Measurements from ENCODE around the gene KLF15.
A peak's percentile ranks its signal among the peaks of the same experiment; 100 is the strongest.

Gene KLF15

DNA sequence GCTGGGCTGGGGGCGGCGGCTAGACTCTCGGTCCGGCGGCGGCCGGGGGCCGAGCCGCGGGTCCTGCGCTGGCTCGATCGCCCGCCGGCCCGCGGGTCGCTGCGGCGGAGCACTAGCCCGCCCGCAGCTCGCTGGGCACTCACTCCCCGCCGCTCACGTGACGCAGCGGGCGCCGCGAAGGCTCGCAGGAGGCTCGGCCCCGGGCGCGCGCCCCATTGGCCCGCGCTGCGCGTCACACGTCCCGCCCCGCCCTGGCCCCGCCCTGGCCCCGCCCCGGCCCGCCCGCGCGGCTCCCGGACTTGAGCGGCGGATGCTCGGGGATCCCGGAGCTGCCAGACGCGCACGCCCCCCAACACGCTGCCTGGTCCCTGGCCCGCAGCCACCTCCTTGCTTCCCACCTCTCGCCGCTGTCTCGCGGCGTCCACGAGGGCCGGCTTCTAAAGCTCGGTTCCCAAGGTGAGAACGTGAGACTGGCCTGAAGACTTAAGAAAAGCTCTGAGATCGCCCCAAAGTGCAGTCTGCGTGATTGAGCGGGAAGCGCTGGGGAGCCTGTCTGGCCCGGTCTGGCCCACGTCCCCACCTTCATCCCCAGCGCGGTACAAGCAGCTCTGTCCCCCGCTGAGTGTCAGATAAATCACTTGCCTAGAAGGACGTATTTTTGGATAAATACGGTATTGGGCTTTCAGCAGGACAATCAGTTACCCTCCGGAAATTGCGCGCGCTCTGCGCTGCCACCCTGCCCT, at the start of gene KLF15:
TSS of gene KLF15 (minus strand) at position 114 of the 743 bp plus-strand sequence. CDS start 4,486 bp downstream, outside the sequence.
- DNase-seq, result peak; percentile 67 to 77

DNA sequence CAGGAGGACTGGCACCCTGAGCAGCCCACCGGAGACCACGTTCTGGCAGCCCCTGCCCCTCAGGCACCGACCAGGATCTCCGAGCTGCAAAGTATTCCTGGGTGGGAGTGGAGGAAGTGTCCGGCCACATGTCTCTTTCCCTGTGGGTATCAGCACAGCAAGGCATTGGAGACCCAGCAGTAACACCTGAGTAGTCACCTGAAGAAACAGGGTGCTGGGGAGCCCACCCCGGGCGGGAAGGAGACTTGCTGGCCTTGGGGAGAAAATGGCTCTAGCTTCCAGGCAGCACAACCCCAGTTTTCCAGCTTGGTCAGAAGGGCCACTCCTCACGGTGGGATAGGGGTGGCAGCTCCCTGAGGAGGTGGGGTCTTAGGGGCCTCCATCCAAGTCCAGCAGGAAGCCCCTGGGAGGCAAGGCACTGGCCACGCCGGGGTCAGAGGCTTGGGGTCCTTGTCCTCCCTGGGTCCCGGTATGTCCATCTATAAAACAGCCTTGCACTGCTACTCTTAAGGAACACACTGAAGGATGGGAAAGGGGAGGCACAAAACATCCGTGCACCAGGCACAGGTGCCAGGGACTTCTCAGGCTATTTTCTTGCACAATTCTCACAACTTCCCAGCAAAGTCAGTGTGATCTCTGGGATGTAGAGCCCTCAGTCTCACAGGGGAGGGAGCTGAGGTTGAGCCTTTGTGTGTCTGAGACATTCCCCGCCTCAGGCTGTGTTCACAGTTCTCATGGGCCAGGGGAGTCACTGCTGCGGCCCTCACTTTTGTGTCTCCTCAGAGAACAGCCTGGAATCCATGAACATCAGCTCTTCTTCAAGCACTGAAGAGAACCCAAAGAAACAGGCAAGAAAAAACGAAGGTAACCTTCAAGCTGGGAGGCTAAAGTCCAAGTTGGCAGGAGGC, 49.4 kb upstream of the KLF15 start:
- DNase-seq, result no peak

DNA sequence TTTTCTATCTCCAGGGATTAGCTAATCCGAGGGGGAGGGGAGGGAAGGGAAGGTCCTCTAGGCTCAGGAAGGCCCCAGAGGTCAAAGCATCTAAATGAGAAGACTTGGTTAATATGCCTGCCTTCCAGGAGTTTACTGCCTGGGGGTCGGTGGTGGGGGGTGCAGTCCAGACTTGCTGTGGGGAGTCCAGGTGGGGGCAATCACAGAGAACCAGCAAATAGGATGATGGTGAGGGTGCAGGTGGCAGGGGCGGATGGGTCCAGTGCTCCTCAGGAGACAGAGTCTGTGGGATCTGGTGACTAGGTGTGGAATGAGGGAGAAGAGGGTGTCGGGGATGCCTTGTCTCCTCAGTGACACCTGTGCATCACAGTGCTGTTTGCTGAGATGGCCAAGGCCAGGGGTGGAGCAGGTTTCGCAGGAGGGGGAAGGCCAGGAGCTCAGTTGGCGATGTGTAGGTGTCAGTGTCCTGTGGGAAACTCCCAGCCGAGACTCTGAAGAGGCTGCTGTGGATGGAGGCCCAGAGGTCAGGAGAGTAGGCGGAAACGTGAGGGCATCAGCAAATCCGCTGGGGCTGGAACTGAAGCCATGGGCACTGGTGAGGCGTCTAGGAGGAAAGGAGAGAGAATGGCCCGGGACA, 45.6 kb upstream of the KLF15 start:
- no peak for DNase-seq

DNA sequence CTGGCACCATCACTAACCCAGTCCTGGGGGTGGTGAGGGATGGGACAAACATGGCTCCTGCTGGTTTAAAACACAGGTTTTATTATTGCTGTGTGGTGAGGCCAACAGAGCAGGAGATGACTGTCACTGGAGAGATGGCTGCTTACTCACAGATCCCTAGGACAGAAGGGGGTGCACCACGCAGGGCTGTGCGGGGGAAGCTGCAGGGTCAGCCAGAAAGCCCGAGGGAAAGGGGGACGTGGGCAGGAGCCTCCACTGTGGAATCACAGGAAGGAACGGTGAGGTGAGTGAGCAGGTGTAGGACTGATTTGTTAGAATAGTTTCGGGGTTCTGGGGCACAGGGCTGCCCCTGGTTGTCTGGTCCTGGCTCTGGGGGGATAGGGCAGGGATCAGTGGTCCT, 45.0 kb upstream of the KLF15 start:
- no peak for DNase-seq

DNA sequence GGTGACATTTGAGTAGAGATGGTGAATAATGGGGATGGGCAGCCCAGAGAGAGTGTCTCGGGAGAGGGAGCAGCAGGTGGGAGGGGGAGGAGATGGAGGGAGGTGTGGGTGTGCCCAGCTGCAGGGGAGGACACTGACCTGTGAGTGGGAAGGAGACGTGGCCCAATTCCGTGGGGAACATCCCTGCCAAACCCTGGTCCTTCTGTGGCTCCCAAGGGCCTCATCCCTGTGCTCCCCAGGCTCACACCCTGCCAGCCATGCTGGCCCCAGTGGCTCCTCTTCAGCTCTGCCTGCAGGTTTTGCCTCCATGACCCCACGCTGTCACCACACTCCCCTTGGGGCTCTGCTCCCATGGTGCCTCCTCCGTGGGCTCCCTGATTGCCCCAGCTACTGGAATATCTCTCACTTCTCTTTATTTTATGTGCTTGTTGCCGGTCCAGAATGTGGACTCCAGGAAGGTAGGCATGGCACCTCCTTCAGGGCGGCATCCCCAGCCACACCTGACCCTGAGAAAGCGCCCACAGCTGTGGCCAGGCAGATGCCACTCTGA, 44.5 kb upstream of the KLF15 start:
- DNase-seq, result no peak

DNA sequence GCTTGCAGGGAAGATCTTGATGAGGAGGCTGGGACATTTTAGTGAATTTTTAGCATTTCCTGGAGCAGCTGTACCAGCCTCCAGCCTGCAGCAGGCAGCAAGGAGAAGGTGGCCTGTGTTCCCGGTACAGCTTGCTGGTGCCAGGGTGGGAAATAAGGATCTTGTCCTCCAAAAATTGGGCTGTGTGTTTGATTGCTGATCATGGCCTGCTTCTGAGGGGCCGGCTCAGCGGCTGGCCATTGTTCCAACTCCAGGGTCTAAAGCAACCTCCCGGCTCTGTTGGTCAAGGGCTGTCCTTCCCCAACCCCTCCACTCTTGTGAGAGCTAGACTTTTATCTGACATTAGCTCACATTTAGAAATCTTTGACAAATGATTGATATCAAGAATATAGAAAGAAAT, 42.5 kb upstream of the KLF15 start:
- DNase-seq, result no peak

DNA sequence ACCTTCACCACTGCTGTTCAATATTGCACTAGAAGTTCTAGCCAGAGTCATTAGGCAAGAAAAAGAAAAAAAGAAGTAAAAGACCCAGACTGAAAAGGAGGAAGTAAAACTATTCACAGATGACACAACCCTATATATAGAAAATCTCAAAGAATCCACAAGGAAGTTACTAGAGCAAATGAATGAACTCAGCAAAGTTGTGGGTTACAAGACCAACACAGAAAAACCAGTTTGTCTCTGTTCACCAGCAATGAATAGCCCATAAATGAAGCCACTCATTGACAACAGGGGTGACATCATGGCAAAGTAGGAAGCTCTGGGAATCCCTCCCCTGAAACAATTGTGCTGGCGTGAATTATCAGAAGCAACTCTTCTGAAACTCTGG, 42.1 kb upstream of the KLF15 start:
- no peak for DNase-seq

DNA sequence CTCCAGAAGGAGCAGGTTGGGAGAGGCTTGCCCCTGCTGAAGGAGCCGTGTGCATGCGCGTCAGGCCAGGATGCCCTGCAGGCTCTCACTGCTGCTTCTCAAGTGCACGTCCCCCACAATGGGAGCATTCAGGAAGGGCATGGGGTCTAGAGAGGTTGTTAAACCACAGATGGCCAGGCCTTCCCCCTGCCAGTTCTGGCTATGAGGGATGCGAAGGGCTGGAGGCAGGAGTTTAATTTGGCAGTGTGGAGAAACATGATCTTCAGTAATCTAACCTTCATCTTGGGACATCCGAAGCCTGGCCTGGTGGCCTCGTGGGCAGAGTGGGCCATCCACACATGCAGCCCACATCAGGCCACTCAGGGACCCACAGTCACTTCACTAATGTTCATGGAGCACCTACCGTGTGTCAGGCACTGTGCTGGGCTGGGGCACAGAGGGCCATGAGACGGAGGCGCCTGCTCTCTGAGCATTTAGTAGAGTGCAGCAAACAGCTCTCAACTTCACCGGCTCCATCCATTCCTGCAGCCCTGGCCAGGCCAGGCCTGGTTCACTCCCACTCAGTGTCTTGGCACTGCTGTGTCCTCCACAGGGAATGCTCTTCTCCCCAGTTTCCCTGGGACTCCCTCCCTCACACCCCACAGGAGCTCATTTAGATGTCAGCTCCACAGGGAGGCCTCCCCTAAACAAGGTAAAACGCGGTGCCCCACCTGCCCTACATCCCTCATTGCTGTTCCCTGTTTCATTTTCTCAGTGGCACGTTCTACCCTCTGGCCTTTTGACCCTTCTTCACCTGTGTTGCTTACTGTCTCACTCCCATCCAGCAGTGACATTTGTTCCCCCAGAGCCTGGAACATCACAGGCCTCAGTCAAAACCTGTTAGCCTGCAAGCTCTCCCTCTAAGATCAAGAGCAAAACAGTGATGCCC, 41.5 kb upstream of the KLF15 start:
- DNase-seq, result no peak

DNA sequence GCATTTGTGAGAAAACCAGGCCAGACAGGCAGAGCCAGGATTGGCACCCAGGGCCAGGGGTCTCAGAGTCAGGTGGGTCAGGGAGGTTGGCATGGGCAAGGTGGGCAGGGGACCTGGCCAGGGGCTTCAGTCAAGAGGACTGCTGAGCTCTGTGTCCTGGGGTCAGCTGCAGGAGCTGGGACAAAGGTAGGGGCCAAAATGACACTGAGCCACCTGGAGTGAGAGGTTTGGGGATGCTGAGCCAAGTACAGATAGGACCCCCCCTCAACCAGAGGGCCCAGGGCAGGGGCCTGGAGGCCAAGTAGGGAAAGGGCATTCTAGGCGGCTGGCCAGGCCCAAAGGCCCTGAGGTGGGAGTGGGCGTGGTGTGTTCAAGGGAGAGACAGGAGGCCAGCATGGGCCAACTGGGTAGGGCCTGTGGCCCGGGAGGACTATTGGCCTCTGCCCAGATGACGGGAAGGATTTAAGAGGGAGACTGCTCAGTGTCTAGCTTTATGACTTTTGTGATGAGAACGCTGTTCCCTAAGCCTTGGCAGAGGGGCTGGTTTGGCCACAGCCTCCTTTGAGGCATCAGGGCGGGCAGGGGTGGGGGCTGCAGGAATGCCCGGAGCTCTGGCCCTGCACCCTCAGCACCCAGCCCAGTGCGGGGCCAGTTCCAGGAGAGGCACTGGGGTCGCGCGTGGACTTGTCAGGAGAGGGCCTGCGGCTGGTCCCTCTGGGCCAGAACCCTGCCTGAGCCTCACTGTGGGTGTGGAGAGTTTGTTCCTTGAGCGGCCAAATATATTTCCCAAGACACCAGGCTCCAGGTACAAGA, 40.6 kb upstream of the KLF15 start:
- no peak for DNase-seq

DNA sequence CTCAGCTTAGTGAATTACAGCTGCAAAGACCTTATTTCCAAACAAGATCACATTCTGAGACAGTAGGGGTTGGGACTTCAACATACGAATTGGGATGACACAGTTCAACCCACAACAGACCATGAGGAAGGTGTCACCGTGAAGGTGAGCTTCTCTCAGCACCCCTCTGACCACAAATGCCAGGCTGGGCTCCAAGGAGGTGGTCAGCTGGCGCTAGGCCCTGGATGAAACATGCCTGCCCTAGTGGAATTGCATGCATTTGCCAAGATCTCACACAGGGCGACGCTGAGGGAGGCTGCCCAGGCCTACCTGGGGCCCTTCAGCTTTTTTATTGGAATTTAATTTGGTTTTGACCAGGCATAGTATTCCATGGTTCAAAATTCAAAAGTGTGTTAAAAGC, 39.3 kb upstream of the KLF15 start:
- no peak for DNase-seq

DNA sequence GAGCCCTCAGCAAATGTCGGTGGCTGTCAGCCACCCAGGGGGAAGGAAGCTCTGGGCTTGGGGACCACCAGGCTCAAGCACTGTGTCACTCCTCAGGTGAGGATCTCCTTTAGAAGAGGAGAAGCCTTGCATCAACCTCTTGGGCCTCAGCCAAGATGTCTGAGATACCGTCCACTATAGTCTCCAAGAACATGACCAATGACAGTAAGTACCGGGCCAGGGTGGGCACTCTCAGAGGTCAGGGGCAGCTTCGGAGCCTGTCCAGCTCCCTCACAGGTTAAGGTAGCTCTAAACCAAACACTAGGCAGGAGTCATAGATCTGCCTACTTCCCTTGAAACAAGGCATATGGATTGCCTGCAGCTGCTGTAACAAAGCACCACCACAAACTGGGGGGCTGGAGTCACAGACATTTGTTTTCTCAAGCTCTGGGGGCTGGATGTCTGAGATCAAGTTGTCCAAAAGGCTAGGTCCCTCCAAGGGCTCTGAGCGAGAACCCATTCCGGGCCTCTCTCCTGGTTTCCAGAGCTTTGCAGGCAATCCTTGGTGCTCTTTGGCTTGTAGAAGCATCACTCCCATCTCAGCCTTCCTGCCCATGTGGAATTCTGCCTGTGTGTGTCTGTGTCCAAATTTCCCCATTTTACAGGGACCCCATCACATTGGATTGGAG, 38.8 kb upstream of the KLF15 start:
- no peak for DNase-seq

DNA sequence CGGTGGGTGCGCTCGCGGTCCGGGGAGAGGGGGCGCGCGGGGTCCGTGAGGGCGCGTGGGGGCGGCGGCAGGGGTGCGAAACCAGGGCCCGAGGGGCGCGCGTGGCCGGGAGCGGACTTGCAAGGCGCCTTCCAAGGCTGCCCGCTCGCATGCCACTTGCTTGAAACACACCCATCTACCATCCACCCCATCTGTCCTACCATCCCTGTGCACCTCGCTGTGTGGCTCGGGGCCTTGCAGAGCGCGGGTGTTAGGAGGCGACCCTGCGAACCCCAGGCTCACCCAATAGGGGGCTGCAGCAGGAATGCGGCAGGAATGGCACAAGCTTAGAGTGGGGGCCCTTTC, 37.7 kb upstream of the KLF15 start:
- no peak for DNase-seq

DNA sequence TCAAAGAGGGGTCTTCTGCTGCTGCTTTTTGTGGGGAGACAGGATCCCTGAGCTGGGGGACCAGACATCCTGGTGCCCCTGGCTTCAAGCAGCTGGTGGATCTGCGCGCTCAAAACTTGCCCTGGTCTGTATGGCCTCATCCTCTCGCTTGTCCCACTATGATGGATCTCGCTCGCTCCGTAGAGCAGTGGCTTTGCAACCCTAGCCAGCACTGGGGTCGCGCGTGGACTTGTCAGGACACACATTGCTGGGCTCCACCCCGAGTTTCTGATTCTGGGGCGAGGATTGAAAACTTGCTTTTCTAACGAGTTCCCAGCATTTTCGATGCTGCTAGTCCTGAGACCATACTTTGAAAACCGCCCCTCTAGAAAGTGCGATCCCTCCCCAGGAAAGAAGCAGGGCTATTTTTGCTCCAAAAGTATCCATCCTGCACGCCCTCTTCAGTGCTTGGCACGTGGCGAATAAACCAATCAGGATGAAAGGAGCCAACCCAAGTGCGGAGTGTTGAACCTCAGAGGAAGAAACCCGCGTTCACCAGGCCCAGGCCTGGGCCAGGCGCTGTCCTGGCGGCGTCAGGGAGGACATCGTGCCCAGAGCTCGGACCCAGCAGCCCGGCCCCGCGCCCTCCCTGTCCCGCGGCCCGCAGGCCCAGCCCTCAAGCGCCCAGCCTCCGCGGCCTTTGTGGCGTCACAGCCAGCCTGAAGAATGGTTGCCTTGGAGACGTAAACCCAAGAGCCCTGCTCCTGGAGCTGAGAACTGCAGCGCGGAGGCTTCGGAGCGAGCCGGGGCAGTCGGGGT, 37.2 kb upstream of the KLF15 start, which contains the start of gene CFAP100:
TSS of gene CFAP100 (plus strand) at position 731 of the 798 bp plus-strand sequence. CDS start 1,092 bp downstream, outside the sequence.
- DNase-seq, result no peak

DNA sequence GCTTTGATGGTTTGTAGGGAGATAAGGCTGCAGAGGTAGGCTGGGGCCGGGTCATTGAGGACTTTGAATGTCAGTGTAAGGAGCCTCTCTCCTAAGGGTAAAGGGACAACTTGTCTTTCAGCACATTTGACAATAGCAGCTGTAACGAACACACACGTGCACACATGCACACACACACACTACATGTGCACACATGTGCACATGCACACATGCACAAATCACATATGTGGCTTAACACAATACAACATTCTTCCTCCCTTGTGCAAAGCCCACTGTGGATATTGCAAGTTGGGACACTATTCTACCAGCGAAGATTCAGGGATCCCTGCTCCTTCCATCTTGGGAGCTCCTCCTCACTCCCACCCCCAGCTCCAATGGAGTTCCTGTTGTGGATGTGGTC, 36.4 kb upstream of the KLF15 start:
- no peak for DNase-seq

DNA sequence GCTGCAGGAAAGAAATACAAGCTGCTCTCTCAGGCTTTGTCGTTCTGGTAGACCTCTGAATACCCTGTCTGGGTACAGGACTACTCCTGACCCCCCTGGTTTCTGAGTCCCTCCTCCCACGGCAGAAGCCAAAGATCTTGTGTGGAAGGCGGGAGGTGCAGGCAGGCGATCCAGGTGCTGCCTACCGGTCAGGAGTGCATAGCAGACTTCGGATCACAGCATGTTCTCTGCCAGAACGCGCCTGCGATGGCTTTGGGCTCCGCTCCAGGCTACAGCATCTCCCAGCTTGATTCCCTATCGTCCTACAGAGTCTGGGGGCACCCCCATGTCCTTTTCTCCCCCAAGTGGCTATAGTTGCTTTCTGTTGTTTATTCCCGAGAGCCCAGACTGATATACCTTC, 35.0 kb upstream of the KLF15 start:
- no peak for DNase-seq

DNA sequence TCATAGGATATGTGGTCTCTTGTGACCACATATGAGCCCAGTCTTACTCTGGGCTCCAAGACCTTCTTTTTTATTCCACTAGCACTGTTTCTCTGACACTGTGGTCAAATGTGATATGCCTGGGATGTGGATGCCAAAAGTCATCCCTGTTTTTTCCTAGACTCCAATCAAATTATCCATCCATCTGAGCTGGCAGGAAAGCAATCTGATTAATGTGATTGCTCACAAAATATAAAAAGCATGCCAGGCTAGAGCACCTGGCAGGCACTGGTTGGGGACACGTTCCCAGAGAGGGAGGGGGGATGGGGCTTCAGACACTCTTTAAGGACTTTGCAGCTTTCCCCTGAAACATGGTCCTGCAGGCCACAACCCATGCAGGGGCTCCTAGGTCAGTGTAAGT, 34.4 kb upstream of the KLF15 start:
- no peak for DNase-seq

DNA sequence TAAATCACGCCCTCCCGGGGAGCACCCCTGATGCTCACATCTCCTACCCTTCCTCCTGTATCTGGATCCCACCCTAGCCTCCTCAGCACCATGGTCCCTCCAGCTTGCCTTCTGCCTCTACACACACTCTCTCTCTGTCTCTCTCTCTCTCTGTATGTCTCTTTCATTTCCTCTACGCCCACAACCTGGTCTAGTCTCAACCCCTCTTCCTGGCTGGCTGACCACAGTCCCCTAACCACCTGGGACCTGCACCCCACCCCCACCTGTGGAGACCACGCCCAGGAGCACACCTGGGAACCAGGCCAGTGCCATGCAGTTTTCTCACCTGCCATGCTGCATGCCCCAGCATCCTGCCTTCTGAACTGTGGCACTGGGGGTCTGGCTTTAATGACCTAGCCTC, 33.5 kb upstream of the KLF15 start:
- no peak for DNase-seq

DNA sequence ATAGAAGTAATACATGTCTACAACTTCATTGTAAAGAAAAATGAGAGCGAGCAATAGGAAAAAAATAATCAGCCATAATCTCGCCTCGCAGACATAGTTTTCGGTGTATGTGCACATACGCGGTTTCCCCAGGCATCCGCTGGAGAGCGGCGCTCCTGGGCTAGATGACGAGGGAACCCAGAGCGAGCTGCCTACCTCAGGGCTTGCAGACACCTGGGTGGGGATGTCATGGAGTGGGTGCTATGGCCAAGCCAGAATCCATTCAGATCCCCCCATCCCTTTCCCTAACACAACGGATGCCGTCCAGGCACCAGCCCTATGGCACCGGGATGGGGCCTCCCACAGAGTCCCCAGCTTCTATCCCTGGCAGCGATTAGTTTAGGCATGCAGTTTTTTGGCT, 33.0 kb upstream of the KLF15 start:
- no peak for DNase-seq

DNA sequence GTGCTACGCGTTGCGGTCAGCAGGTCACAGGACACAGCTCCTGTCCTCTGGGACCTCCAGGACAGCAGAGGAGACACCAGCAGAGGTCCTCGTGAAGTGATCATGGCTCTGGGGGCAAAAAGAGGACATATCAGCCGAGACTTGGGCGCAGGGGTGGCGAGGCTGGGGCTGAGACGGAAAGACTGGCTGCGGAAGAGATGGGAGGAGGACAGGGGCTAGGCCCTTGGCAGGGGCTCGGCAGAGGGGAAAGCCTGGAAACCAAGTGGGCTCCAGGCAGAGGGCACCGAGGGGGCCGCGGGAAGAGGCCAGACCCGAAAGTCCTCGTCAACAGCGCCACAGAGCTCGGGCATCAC, 32.6 kb upstream of the KLF15 start:
- DNase-seq, result no peak
